GM12864 (cell line): ENCODE measurements around the gene PLD6.
"Not testable (repeated sequence)": the region's sequence is repeated elsewhere in the genome, so short reads cannot be mapped to it uniquely, and the experiment has no call there.

Experiments
- DNase-seq: peaks from one replicate; pipeline ENCODE4 v3.0.0-alpha.2; 2011; ENCODE audit warnings: low read depth
- H3K4me3 ChIP-seq: 2 replicates; pipeline ENCODE4 v1.5.1; 2011; ENCODE audit warnings: mild to moderate bottlenecking, low read depth, low read length, control low read depth
- CTCF ChIP-seq: IDR thresholded peaks from 2 replicates; pipeline ENCODE4 v1.5.1; 2011; ENCODE audit warnings: low read depth, mild to moderate bottlenecking, moderate library complexity, low read length, control low read depth, inconsistent platforms; ENCODE audit errors: missing control alignments

The PLD6 gene

GRCh38 chr17:17186551-17187505 lies 19.3 kb downstream of the PLD6 start:
- DNase-seq, result no peak
- no peak for TF ChIP-seq CTCF
- H3K4me3 ChIP-seq, result no peak overlapping the region

- no peak for TF ChIP-seq CTCF
- DNase-seq, result peak; percentile 61
- H3K4me3 ChIP-seq, result no peak overlapping the region
Observed at GRCh38 chr17:17186051-17186450, 20.1 kb downstream of the PLD6 start.

- not testable (repeated sequence) for DNase-seq, H3K4me3 ChIP-seq
Observed at GRCh38 chr17:17184985-17185757, 21.0 kb downstream of the PLD6 start.

- no peak overlapping the region for H3K4me3 ChIP-seq
Observed at GRCh38 chr17:17183744-17184143, 22.4 kb downstream of the PLD6 start.

GRCh38 chr17:17182598-17183136 lies 23.5 kb downstream of the PLD6 start:
- no peak overlapping the region for H3K4me3 ChIP-seq
- no peak for TF ChIP-seq CTCF
- DNase-seq, result no peak

More at GRCh38 chr17:17183744-17184143, 22.4 kb downstream of the PLD6 start:
- no peak for TF ChIP-seq CTCF
- DNase-seq, result no peak

- DNase-seq, result no peak
- H3K4me3 ChIP-seq, result no peak overlapping the region
Observed at GRCh38 chr17:17181666-17182597, 24.2 kb downstream of the PLD6 start.

More at GRCh38 chr17:17181666-17182597, 24.2 kb downstream of the PLD6 start:
- no peak for TF ChIP-seq CTCF
